ENCODE results near the gene SHD. TPM values are rescaled to one million over a fixed set of nuclear protein-coding genes. Genes with fewer than 3 reads are reported as not detected.
"Not testable (repeated sequence)": the region's sequence is repeated elsewhere in the genome, so short reads cannot be mapped to it uniquely, and the experiment has no call there.

SHD gene
- polyA plus RNA-seq, 6 donors from 2014 or later: not detected

DNA sequence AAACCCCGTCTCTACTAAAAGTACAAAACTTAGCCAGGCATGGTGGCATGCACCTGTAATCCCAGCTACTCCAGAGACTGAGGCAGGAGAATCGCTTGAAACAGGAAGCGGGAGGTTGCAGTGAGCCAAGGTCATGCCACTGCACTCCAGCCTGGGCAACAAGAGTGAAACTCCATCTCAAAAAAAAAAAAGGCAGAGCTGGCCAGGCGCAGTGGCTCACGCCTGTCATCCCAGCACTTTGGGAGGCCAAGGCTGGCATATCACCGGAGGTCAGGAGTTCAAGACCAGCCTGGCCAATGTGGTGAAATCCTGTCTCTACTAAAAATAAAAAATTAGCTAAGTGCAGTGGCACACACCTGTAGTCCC, 4.8 kb upstream of the SHD start:
- not testable (repeated sequence) for H3K27ac Mint-ChIP-seq; H3K9me3 Mint-ChIP-seq; H3K36me3 Mint-ChIP-seq; H3K4me1 Mint-ChIP-seq; H3K4me3 Mint-ChIP-seq; DNase-seq; ATAC-seq (ENCODE audit: low read depth in 2 of 2)
- peaks cover 0 to 15% (median 0%) of the 10 kb centered on the region in 3 donors for H3K27me3 Mint-ChIP-seq

- no peak overlapping the region for H3K4me3 Mint-ChIP-seq
- DNase-seq (no peak), ATAC-seq (ENCODE audit: low read depth in 2 of 2) (no peak)
- no peaks in the 10 kb centered on the region for H3K9me3 Mint-ChIP-seq
- H3K4me1 Mint-ChIP-seq: peaks cover 4 to 11% (median 6%) of the 10 kb centered on the region in 3 donors
- peaks cover 0 to 8% of the 10 kb centered on the region in 2 donors for H3K36me3 Mint-ChIP-seq
- H3K27ac Mint-ChIP-seq: no peak overlapping the region
- H3K27me3 Mint-ChIP-seq: peaks cover 3 to 42% (median 8%) of the 10 kb centered on the region in 3 donors
Measured at GRCh38 chr19:4277191-4277696, 1.8 kb upstream of the SHD start.

- DNase-seq: no peak
- H3K9me3 Mint-ChIP-seq: no peaks in the 10 kb centered on the region
- no peak overlapping the region for H3K4me3 Mint-ChIP-seq
- H3K4me1 Mint-ChIP-seq: peaks cover 4 to 11% (median 6%) of the 10 kb centered on the region in 3 donors
- peaks cover 3 to 42% (median 13%) of the 10 kb centered on the region in 3 donors for H3K27me3 Mint-ChIP-seq
- no peak for ATAC-seq (ENCODE audit: low read depth in 2 of 2)
- peaks cover 0 to 8% of the 10 kb centered on the region in 2 donors for H3K36me3 Mint-ChIP-seq
- H3K27ac Mint-ChIP-seq: no peak overlapping the region
Measured at GRCh38 chr19:4278010-4278409, 1.1 kb upstream of the SHD start.

GRCh38 chr19:4279267-4279529, 132 bp downstream of the SHD start:
- Mint-ChIP-seq H3K4me1 (peaks cover 4 to 11% (median 6%) of the 10 kb centered on the region in 3 donors), H3K27me3 (peaks cover 3 to 42% (median 16%) of the 10 kb centered on the region in 3 donors), H3K36me3 (peaks cover 0 to 8% of the 10 kb centered on the region in 2 donors), H3K27ac (no peak overlapping the region), H3K4me3 (no peak overlapping the region), H3K9me3 (no peaks in the 10 kb centered on the region)
- ATAC-seq (ENCODE audit: low read depth in 2 of 2) (peak in 1 of 2 donors; percentile 18), DNase-seq (no peak)

DNA sequence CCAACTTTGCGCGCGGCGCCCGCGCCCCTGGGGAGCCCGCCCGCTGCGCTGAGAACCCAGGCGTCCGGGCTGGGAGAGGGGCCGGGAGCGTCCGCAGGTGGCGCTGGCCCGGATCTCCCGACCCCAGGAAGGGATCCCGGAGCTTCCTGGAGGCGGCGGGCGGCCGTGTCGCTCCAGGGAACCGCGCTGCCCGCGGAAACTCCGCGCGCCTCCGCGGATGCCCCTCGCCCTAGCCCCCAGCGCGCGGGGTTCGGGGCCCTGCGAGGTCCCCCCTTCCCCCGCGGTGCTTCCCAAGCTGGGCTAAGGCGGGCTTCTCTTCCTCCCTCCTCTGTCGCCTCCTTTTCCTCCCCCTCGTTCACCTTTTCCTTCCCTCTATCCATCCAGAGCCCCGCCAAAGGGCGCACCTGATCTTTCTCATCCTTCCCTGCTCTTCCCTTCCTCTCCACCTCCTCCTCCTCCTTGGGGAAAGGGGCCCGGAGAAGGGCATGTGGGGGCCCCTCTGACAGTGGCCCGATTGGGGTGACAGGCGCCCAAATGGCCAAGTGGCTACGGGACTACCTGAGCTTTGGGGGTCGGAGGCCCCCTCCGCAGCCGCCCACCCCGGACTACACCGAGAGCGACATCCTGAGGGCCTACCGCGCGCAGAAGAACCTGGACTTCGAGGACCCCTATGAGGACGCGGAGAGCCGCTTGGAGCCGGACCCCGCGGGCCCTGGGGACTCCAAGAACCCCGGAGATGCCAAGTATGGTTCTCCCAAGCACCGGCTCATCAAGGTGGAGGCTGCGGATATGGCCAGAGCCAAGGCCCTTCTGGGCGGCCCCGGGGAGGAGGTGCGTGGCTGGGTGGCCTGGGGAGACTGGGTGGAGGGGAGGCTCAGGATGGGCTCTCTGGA, 710 bp downstream of the SHD start:
- no peak for ATAC-seq (ENCODE audit: low read depth in 2 of 2)
- H3K27me3 Mint-ChIP-seq: peaks cover 3 to 47% (median 16%) of the 10 kb centered on the region in 3 donors

GRCh38 chr19:4284176-4284958, 5.3 kb downstream of the SHD start:
- H3K9me3 Mint-ChIP-seq: no peaks in the 10 kb centered on the region
- no peak overlapping the region for H3K27ac Mint-ChIP-seq
- ATAC-seq (ENCODE audit: low read depth in 2 of 2) (peak in 1 of 2 donors; percentile 32), DNase-seq (no peak)
- H3K27me3 Mint-ChIP-seq: peaks cover 7 to 46% (median 23%) of the 10 kb centered on the region in 3 donors
- H3K36me3 Mint-ChIP-seq: peaks cover 0 to 7% of the 10 kb centered on the region in 2 donors
- no peak overlapping the region for H3K4me3 Mint-ChIP-seq
- H3K4me1 Mint-ChIP-seq: peaks cover 4 to 8% (median 6%) of the 10 kb centered on the region in 3 donors

More for the DNA sequence above, 710 bp downstream of the SHD start:
- no peak for DNase-seq
- peaks cover 0 to 8% of the 10 kb centered on the region in 2 donors for H3K36me3 Mint-ChIP-seq
- peak overlapping the region in 1 of 6 donors; percentile 47 for H3K27ac Mint-ChIP-seq
- no peaks in the 10 kb centered on the region for H3K9me3 Mint-ChIP-seq
- H3K4me3 Mint-ChIP-seq: peak overlapping the region in 3 of 8 donors; percentile 19 to 56 (median 20)
- peaks cover 4 to 11% (median 6%) of the 10 kb centered on the region in 3 donors for H3K4me1 Mint-ChIP-seq

DNA sequence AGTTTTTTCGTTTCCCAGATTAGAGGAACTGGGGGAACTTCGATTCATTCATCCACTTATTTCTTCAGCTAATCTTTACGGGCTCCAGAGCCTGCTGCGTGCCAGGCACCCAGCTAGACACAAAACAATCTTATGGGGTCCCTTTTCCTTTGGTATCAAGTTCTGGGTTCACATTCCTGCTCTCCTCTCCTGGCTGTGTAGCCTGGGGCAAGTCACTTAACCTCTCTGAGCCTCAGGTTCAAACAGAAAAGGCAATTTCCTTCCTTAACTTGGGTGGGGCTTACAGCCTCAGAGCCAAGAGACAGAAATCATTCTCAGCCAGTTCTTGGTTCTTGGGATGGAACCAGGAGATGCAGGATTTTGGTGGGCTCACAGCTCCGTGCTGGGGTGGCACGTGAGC, 5.9 kb downstream of the SHD start:
- H3K27me3 Mint-ChIP-seq: peaks cover 7 to 40% (median 17%) of the 10 kb centered on the region in 3 donors
- no peak overlapping the region for H3K27ac Mint-ChIP-seq
- ATAC-seq (ENCODE audit: low read depth in 2 of 2) (no peak), DNase-seq (no peak)
- H3K4me3 Mint-ChIP-seq: no peak overlapping the region
- H3K36me3 Mint-ChIP-seq: peaks cover 0 to 1% of the 10 kb centered on the region in 2 donors
- H3K4me1 Mint-ChIP-seq: peaks cover 0 to 5% (median 1%) of the 10 kb centered on the region in 3 donors
- H3K9me3 Mint-ChIP-seq: no peaks in the 10 kb centered on the region

DNA sequence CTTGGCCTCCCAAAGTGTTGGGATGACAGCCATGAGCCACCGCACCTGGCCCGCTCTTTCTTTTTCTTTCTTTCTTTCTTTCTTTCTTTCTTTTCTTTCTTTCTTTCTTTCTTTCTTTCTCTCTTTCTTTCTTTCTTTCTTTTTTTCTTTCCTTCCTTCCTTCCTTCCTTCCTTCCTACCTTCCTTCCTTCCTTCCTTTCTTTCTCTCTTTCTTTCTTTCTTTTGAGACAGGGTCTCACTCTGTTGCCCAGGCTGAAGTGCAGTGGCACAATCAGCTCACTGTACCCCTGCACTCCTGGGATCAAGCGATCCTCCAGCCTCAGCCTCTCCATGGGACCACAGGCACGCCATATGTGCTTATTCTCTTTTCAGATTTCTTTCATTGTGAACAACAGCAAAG, 7.1 kb downstream of the SHD start:
- H3K9me3 Mint-ChIP-seq: not testable (repeated sequence)

DNA sequence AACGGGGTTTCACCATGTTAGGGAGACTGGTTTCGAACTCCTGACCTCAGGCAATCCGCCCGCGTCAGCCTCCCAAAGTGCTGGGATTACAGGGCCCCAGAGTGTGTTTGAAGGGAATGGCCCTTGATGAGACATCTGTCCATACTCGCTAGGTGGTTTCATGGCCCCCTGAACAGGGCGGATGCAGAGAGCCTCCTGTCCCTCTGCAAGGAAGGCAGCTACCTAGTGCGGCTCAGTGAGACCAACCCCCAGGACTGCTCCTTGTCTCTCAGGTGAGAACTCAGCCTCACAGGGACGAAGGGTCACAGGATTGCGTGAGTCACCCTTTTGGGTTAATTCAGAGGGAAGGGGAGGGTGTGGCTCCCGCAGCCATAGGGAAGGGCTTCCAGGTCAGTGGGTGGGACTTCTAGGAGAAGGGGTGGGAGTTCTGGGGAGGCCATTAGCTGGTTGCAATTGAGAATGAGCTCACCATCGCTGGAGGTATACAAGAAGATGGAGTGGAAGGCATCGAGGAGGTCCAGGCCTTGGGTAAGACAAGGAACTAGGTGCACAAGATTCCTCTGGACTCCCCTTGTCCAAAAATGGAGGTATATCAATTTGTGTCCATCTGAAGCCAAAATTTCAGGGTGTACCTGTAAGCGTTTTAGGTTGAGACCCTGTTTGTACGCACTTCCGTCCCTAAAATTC, 9.2 kb downstream of the SHD start:
- Mint-ChIP-seq H3K4me1 (no peaks in the 10 kb centered on the region), H3K9me3 (no peaks in the 10 kb centered on the region), H3K36me3 (no peaks in the 10 kb centered on the region), H3K27ac (no peak overlapping the region), H3K27me3 (peaks cover 4 to 20% (median 8%) of the 10 kb centered on the region in 3 donors), H3K4me3 (no peak overlapping the region)
- ATAC-seq (ENCODE audit: low read depth in 2 of 2) (no peak), DNase-seq (no peak)

More for the DNA sequence above, 7.1 kb downstream of the SHD start:
- DNase-seq; H3K4me3 Mint-ChIP-seq; H3K36me3 Mint-ChIP-seq; ATAC-seq (ENCODE audit: low read depth in 2 of 2); H3K27ac Mint-ChIP-seq; H3K4me1 Mint-ChIP-seq: not testable (repeated sequence)
- peaks cover 4 to 29% (median 16%) of the 10 kb centered on the region in 3 donors for H3K27me3 Mint-ChIP-seq

DNA sequence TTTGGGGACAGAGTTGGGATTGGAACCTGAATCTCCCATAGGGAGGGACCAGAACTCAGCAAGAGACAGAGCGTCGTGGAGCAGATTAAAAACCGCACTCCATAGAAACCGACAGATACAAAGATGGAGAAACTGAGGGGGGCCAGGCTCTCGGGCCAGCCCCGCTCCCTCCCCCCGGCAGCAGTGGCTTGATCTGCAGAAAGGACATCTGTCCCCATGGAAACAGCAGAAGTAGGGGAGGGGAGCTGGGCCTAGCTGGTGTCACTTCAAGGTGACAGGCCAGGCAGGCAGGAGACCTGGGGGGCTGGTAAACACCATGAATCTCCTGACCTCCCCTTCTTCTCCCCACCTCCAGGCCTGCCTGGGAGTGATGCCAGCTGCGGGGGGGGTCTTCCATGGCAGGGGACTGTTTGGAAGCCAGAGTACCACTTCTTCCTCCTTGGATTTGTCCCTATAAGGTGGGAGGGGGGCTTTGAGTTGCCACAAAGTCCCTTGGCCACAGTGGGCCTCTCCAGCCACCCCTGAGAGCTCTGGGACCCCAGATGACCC, 12.2 kb downstream of the SHD start:
- ATAC-seq (ENCODE audit: low read depth in 2 of 2) (no peak), DNase-seq (no peak)
- H3K27me3 Mint-ChIP-seq: peaks cover 2 to 14% (median 3%) of the 10 kb centered on the region in 3 donors
- H3K9me3 Mint-ChIP-seq: no peaks in the 10 kb centered on the region
- no peaks in the 10 kb centered on the region for H3K4me1 Mint-ChIP-seq
- H3K27ac Mint-ChIP-seq: peak overlapping the region in 2 of 6 donors; percentile 52 to 59
- no peaks in the 10 kb centered on the region for H3K36me3 Mint-ChIP-seq
- no peak overlapping the region for H3K4me3 Mint-ChIP-seq

DNA sequence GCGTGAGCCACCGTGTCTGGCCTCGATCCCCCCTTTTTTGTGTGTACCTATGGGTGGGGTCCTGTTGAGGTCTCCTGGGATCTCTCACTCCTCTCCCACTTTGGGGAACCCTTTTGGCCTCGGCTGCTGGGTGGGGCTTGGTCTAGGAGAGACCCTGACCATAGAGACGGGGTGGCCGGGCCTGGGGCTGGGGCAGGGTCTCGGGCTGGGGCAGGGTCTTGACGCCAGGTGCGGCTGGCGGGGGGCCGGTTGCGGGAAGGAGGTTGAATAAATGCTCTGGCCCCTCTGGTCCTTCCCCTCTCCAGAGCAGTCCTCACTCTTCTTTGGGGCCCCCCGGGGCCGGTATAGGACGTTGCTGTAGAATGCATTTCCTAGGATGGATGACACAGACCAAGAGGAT, 13.4 kb downstream of the SHD start:
- Mint-ChIP-seq H3K27me3 (peaks cover 0 to 16% (median 0%) of the 10 kb centered on the region in 3 donors), H3K36me3 (no peaks in the 10 kb centered on the region), H3K4me3 (no peak overlapping the region), H3K4me1 (no peaks in the 10 kb centered on the region), H3K27ac (no peak overlapping the region), H3K9me3 (peaks cover 0 to 1% (median 0%) of the 10 kb centered on the region in 7 donors)
- ATAC-seq (ENCODE audit: low read depth in 2 of 2): no peak
- DNase-seq: no peak

GRCh38 chr19:4294389-4294788, 15.3 kb downstream of the SHD start:
- Mint-ChIP-seq H3K9me3 (peaks cover 0 to 1% (median 0%) of the 10 kb centered on the region in 7 donors), H3K36me3 (no peaks in the 10 kb centered on the region), H3K27ac (no peak overlapping the region)

More at GRCh38 chr19:4294389-4294788, 15.3 kb downstream of the SHD start:
- H3K4me1 Mint-ChIP-seq: no peaks in the 10 kb centered on the region
- no peak overlapping the region for H3K4me3 Mint-ChIP-seq
- H3K27me3 Mint-ChIP-seq: peaks cover 0 to 11% (median 0%) of the 10 kb centered on the region in 3 donors
- ATAC-seq (ENCODE audit: low read depth in 2 of 2) (no peak), DNase-seq (no peak)
